IMR-90 (cell line): ENCODE measurements around the gene IREB2. TPM values are rescaled to one million over a fixed set of nuclear protein-coding genes. Genes with fewer than 3 reads are reported as not detected.

ENCODE experiments used
- ATAC-seq: fragments of 200-7000 bp; cut with Tn5 transposase; 2 replicates; pipeline ENCODE4 v1.9.1; 2020; ENCODE audit warnings: low read depth, mild to moderate bottlenecking, moderate library complexity
- BruUV-seq: library from RNA; stranded (reverse); fragments of 400-500 nt; replicated peaks from 2 replicates; lab custom pipeline; 2021; lab: Mats Ljungman, UMichigan
- CTCF ChIA-PET: fragments of 300-600 bp; formaldehyde crosslinking; extraction: SDS; loops from one replicate; lab custom pipeline; 2021; ENCODE audit warnings: antibody characterized with exemption; lab: Yijun Ruan, JAX
- POLR2A ChIA-PET: fragments of 300-600 bp; sonication (Branson Sonifier 250); formaldehyde crosslinking; loops from one replicate; lab custom pipeline; 2022; ENCODE audit warnings: antibody characterized with exemption; ENCODE audit not compliant: unreplicated experiment; lab: Charles Lee
- DNase-seq: peaks from one replicate; pipeline ENCODE4 v3.0.0; 2013
- H2AFZ ChIP-seq: replicated peaks from 2 replicates; pipeline ENCODE3; 2013; ENCODE audit warnings: low read length, mild to moderate bottlenecking; ENCODE audit not compliant: poor library complexity
- H2AK5ac ChIP-seq: 2 replicates; pipeline ENCODE4 v1.6.1; 2013; ENCODE audit warnings: low read depth, low read length, inconsistent platforms
- H2AK9ac ChIP-seq: replicated peaks from 2 replicates; pipeline ENCODE3; 2013; ENCODE audit warnings: mild to moderate bottlenecking, low read depth, low read length, moderate library complexity; ENCODE audit not compliant: poor library complexity
- H2BK120ac ChIP-seq: 2 replicates; pipeline ENCODE4 v1.6.1; 2013; ENCODE audit warnings: low read depth, low read length, inconsistent platforms
- H2BK15ac ChIP-seq: 3 replicates; pipeline ENCODE4 v1.6.1; 2013; ENCODE audit warnings: low read depth, low read length, inconsistent platforms
- H2BK20ac ChIP-seq: 2 replicates; pipeline ENCODE4 v1.6.1; 2013; ENCODE audit warnings: low read depth, mild to moderate bottlenecking, inconsistent platforms, low read length, moderate library complexity
- H2BK5ac ChIP-seq: 2 replicates; pipeline ENCODE4 v1.6.1; 2013; ENCODE audit warnings: mild to moderate bottlenecking, low read depth, low read length, inconsistent platforms; ENCODE audit not compliant: poor library complexity, severe bottlenecking
- H3K14ac ChIP-seq: replicated peaks from 2 replicates; pipeline ENCODE4 v1.6.1; 2013; ENCODE audit warnings: low read depth, low read length, inconsistent platforms
- H3K18ac ChIP-seq: 2 replicates; pipeline ENCODE4 v1.6.1; 2013; ENCODE audit warnings: low read depth, low read length, control low read depth
- H3K23ac ChIP-seq: 2 replicates; pipeline ENCODE4 v1.6.1; 2013; ENCODE audit warnings: low read depth, low read length, inconsistent platforms
- H3K27ac ChIP-seq: 2 replicates; pipeline ENCODE4 v1.5.1; 2013; ENCODE audit warnings: mild to moderate bottlenecking, control low read depth, low read length; ENCODE audit not compliant: insufficient read depth
- H3K27me3 ChIP-seq: 2 replicates; pipeline ENCODE4 v1.6.1; 2013; ENCODE audit warnings: low read length; ENCODE audit not compliant: control insufficient read depth, insufficient read depth
- H3K36me3 ChIP-seq: 2 replicates; pipeline ENCODE4 v1.6.1; 2013; ENCODE audit warnings: low read length, mixed read lengths; ENCODE audit not compliant: control insufficient read depth, insufficient read depth
- H3K4ac ChIP-seq: 2 replicates; pipeline ENCODE4 v1.6.1; 2013; ENCODE audit warnings: low read depth, low read length, inconsistent platforms
- H3K4me1 ChIP-seq: 2 replicates; pipeline ENCODE4 v1.6.1; 2013; ENCODE audit warnings: low read length, mixed read lengths; ENCODE audit not compliant: control insufficient read depth, insufficient read depth
- H3K4me2 ChIP-seq: 2 replicates; pipeline ENCODE4 v1.6.1; 2013; ENCODE audit warnings: low read depth, mild to moderate bottlenecking, control low read depth, low read length, moderate library complexity
- H3K4me3 ChIP-seq: 2 replicates; pipeline ENCODE4 v1.5.1; 2013; ENCODE audit warnings: low read depth, mild to moderate bottlenecking, control low read depth, low read length, moderate library complexity; ENCODE audit not compliant: insufficient read depth
- H3K56ac ChIP-seq: 2 replicates; pipeline ENCODE4 v1.6.1; 2013; ENCODE audit warnings: low read length, inconsistent platforms; ENCODE audit not compliant: insufficient read depth; ENCODE audit errors: extremely low read depth
- H3K79me1 ChIP-seq, 2 experiments: 2 replicates each; pipeline ENCODE4 v1.6.1; 2013; ENCODE audit warnings: low read length in 2 of 2, inconsistent platforms in 1 of 2, low read depth in 1 of 2
- H3K9ac ChIP-seq: 2 replicates; pipeline ENCODE4 v1.6.1; 2013; ENCODE audit warnings: low read depth, low read length, control low read depth
- H3K9me1 ChIP-seq: 2 replicates; pipeline ENCODE4 v1.6.1; 2013; ENCODE audit warnings: low read length, inconsistent platforms; ENCODE audit not compliant: insufficient read depth
- H3K9me3 ChIP-seq: 2 replicates; pipeline ENCODE4 v1.6.1; 2013; ENCODE audit warnings: low read length; ENCODE audit not compliant: control insufficient read depth, insufficient read depth
- H4K20me1 ChIP-seq: 2 replicates; pipeline ENCODE4 v1.6.1; 2013; ENCODE audit warnings: low read length, inconsistent platforms; ENCODE audit not compliant: insufficient read depth
- H4K5ac ChIP-seq: 2 replicates; pipeline ENCODE4 v1.6.1; 2013; ENCODE audit warnings: mild to moderate bottlenecking, low read depth, low read length, control low read depth
- H4K8ac ChIP-seq, 2 experiments: 2 replicates each; pipeline ENCODE4 v1.6.1; 2013; ENCODE audit warnings: low read depth in 2 of 2, low read length in 2 of 2, control low read depth in 1 of 2, inconsistent platforms in 1 of 2
- H4K91ac ChIP-seq: 2 replicates; pipeline ENCODE4 v1.6.1; 2013; ENCODE audit warnings: low read depth, low read length, inconsistent platforms; ENCODE audit not compliant: insufficient read depth
- CEBPB ChIP-seq: IDR thresholded peaks from 2 replicates; pipeline ENCODE4 v1.6.1; 2012; ENCODE audit warnings: low read depth, low read length, improper control_type of control experiment
- CTCF ChIP-seq: conservative IDR thresholded peaks from 2 replicates; pipeline ENCODE4 v1.5.1; 2012; ENCODE audit warnings: mild to moderate bottlenecking, low read depth, low read length, improper control_type of control experiment
- ELK1 ChIP-seq: fragments of 150-350 bp; IDR thresholded peaks from 2 replicates; pipeline ENCODE4 v1.6.1; 2016; ENCODE audit warnings: low read depth, mild to moderate bottlenecking, low read length, moderate library complexity, borderline replicate concordance
- FOS ChIP-seq: fragments of 150-350 bp; IDR thresholded peaks from 2 replicates; pipeline ENCODE4 v1.6.1; 2016; ENCODE audit warnings: low read depth, low read length
- MAFK ChIP-seq: IDR thresholded peaks from 2 replicates; pipeline ENCODE4 v1.6.1; 2012; ENCODE audit warnings: low read depth, low read length, improper control_type of control experiment
- MAZ ChIP-seq: IDR thresholded peaks from 2 replicates; pipeline ENCODE4 v1.6.1; 2012; ENCODE audit warnings: low read depth, mild to moderate bottlenecking, low read length, improper control_type of control experiment, moderate library complexity, borderline replicate concordance
- POLR2A ChIP-seq: IDR thresholded peaks from 2 replicates; pipeline ENCODE4 v1.6.1; 2012; ENCODE audit warnings: mild to moderate bottlenecking, low read depth, low read length
- RCOR1 ChIP-seq: IDR thresholded peaks from 2 replicates; pipeline ENCODE4 v1.6.1; 2012; ENCODE audit warnings: mild to moderate bottlenecking, low read length, improper control_type of control experiment; ENCODE audit not compliant: insufficient replicate concordance
- RFX5 ChIP-seq: IDR thresholded peaks from 2 replicates; pipeline ENCODE4 v1.8.0; 2012; ENCODE audit warnings: low read depth, mild to moderate bottlenecking, low read length, moderate library complexity
- USF2 ChIP-seq: fragments of 150-350 bp; IDR thresholded peaks from 2 replicates; pipeline ENCODE4 v1.6.1; 2017; ENCODE audit warnings: mild to moderate bottlenecking, antibody characterized with exemption, low read length, low read depth
- WGBS, 2 experiments: methylation state at CpG; one replicate each; pipeline versions ENCODE4 v1.1.5 to v1.1.7; 2013; ENCODE audit warnings: missing lambda C conversion rate in 2 of 2; ENCODE audit not compliant: insufficient read length in 1 of 2; ENCODE audit errors: extremely low coverage in 2 of 2; 5-methylcytosine and 5-hydroxymethylcytosine counted together
- dilution Hi-C: fragments of 300-500 bp; cut with HindIII; formaldehyde crosslinking; loops from one replicate; pipeline ENCODE4 v1.14.3; 2018; ENCODE audit warnings: low sequenced_read_pairs; ENCODE audit not compliant: unreplicated experiment
- in situ Hi-C: fragments of 300-500 bp; cut with MboI; formaldehyde crosslinking; loops from 3 replicates; pipeline ENCODE4 v1.14.3; 2019; ENCODE audit warnings: low sequenced_read_pairs, inconsistent platforms, mixed read lengths
- intact Hi-C: fragments of 100-400 bp; cut with micrococcal nuclease; formaldehyde crosslinking; loops from 2 replicates; pipeline ENCODE4 v1.10.0; 2022
- polyA plus RNA-seq, 3 experiments: library from polyadenylated mRNA; depleted of rRNA; stranded (reverse); fragments of >200 nt; gene quantifications; 2 replicates each; pipeline ENCODE4 v1.2.3, GENCODE V29; 2012; ENCODE audit warnings: low replicate concordance in 1 of 3
- total RNA-seq: library from RNA; depleted of rRNA; stranded (reverse); fragments of >200 nt; gene quantifications from 2 replicates; pipeline ENCODE4 v1.2.3, GENCODE V29; 2012

The IREB2 gene
- total and polyA plus RNA-seq, 2 of the 4 experiments (the other 2 are of a cell fraction), result 12.2 to 13.5 TPM

GRCh38 chr15:78431955-78432354, 6.1 kb upstream of the IREB2 start:
- no peak overlapping the region for H2AK5ac ChIP-seq
- H2AK9ac ChIP-seq, result no peak overlapping the region
- no peaks in the 10 kb centered on the region for H3K79me1 ChIP-seq
- TF ChIP-seq CEBPB, result no peak
- no peak for TF ChIP-seq POLR2A
- TF ChIP-seq FOS, result no peak
- no peak for TF ChIP-seq MAFK
- no peak for TF ChIP-seq ELK1
- TF ChIP-seq RCOR1, result no peak
- no peak for TF ChIP-seq MAZ
- TF ChIP-seq USF2, result no peak
- no peak for TF ChIP-seq RFX5
- no peak for TF ChIP-seq CTCF
- H3K56ac ChIP-seq, result no peak overlapping the region
- no peak overlapping the region for H3K18ac ChIP-seq
- H3K27me3 ChIP-seq, result peaks cover 28% of the 10 kb centered on the region
- dilution Hi-C loops, result no loop called here
- H3K14ac ChIP-seq, result no peak overlapping the region
- H4K8ac ChIP-seq, result no peak overlapping the region
- H3K9me3 ChIP-seq, result peaks cover 2% of the 10 kb centered on the region
- H2AFZ ChIP-seq, result no peak overlapping the region
- WGBS, 2 experiments, result no CpG with 5 or more reads among the region's 1 CpG
- no peaks in the 10 kb centered on the region for H3K36me3 ChIP-seq
- intact Hi-C loops, result no loop called here
- H3K4me3 ChIP-seq, result no peak overlapping the region
- no peak overlapping the region for H2BK15ac ChIP-seq
- H2BK5ac ChIP-seq, result no peak overlapping the region
- H4K5ac ChIP-seq, result no peak overlapping the region
- H3K4me2 ChIP-seq, result no peak overlapping the region
- no peak overlapping the region for H3K4ac ChIP-seq
- H2BK20ac ChIP-seq, result no peak overlapping the region
- no peak overlapping the region for H3K23ac ChIP-seq
- BruUV-seq, result no TSS peak
- ATAC-seq (no peak), DNase-seq (no peak)
- H3K9ac ChIP-seq, result no peak overlapping the region
- in situ Hi-C loops, result loop anchor here (25.0 kb wide), 1 partner anchor 470 kb away; no protein-coding TSS in a partner anchor
- H2BK120ac ChIP-seq, result no peak overlapping the region
- H4K91ac ChIP-seq, result no peak overlapping the region
- CTCF ChIA-PET, result interaction anchor here (0.5 to 0.6 kb wide), 2 partner anchors 48 to 117 kb away, joined by 3 to 6 read pairs; no protein-coding TSS in a partner anchor
- H3K9me1 ChIP-seq, result no peaks in the 10 kb centered on the region
- no peaks in the 10 kb centered on the region for H4K20me1 ChIP-seq
- H3K4me1 ChIP-seq, result no peaks in the 10 kb centered on the region
- POLR2A ChIA-PET, result no interaction called here
- H3K27ac ChIP-seq, result no peak overlapping the region
